Breast epithelium (tissue), 4 donors: ENCODE measurements around the gene TMEM100. TPM values are rescaled to one million over a fixed set of nuclear protein-coding genes. Genes with fewer than 3 reads are reported as not detected.
A peak's percentile ranks its signal among the peaks of the same experiment; 100 is the strongest.

Experiments
- DNase-seq, 2 donors: peaks; one replicate each; pipeline ENCODE4 v3.0.0-alpha.2; 2019; ENCODE audit warnings: low spot score in 2 of 2
- H3K27ac ChIP-seq, 2 donors: fragments of 200-600 bp; sonication (generic) in 1 of 2; one replicate each; pipeline ENCODE4 v1.5.1; 2016 to 2019; ENCODE audit warnings: mild to moderate bottlenecking in 1 of 2
- H3K27me3 ChIP-seq, 2 donors: fragments of 200-600 bp; sonication (generic) in 1 of 2; one replicate each; pipeline versions ENCODE4 v1.5.1 to v1.6.0; 2017 to 2019; ENCODE audit warnings: control low read depth in 1 of 2, mild to moderate bottlenecking in 1 of 2
- H3K36me3 ChIP-seq: fragments of 200-600 bp; one replicate; pipeline ENCODE4 v1.5.1; 2019
- H3K4me1 ChIP-seq, 2 donors: fragments of 200-600 bp; sonication (generic); one replicate each; pipeline ENCODE4 v1.5.1; 2016 to 2019; ENCODE audit warnings: control low read depth in 1 of 2
- H3K4me3 ChIP-seq, 3 donors: fragments of 200-600 bp; sonication (generic); 1 replicate in 2 of 3; 2 replicates in 1 of 3; pipeline ENCODE4 v1.5.1; 2016 to 2019; ENCODE audit warnings: mild to moderate bottlenecking in 3 of 3, moderate library complexity in 2 of 3
- H3K9me3 ChIP-seq, 2 donors: fragments of 200-600 bp; sonication (generic) in 1 of 2; one replicate each; pipeline ENCODE4 v1.5.1; 2016 to 2019; ENCODE audit warnings: control low read depth in 1 of 2
- CTCF ChIP-seq, 3 donors: fragments of 450-650 bp; IDR thresholded peaks; one replicate each; pipeline ENCODE4 v1.5.1; 2016 to 2017; ENCODE audit warnings: antibody characterized with exemption in 3 of 3, mild to moderate bottlenecking in 3 of 3, moderate library complexity in 3 of 3
- POLR2A ChIP-seq: fragments of 450-650 bp; IDR thresholded peaks from one replicate; pipeline ENCODE4 v1.6.1; 2016; ENCODE audit warnings: antibody characterized with exemption, mild to moderate bottlenecking, moderate library complexity
- POLR2AphosphoS5 ChIP-seq, 3 donors: sonication (generic); formaldehyde crosslinking; IDR thresholded peaks; one replicate each; pipeline ENCODE4 v1.6.1; 2017; ENCODE audit warnings: antibody characterized with exemption in 3 of 3
- intact Hi-C: fragments of 100-400 bp; cut with DNase I; formaldehyde crosslinking; loops from one replicate; pipeline ENCODE4 v1.15.1; 2023; ENCODE audit warnings: low total_unique reads
- total RNA-seq, 3 donors: library from RNA; depleted of rRNA; stranded (reverse); fragments of >200 nt; gene quantifications; one replicate each; pipeline ENCODE4 v1.1.0, GENCODE V29; 2016

The TMEM100 gene
- total RNA-seq, 3 donors from 2014 or later, result 6.7 to 27.2 (median 20.3) TPM

- Histone ChIP-seq H3K9me3 (no peaks in the 10 kb centered on the region), H3K27me3 (no peaks in the 10 kb centered on the region), H3K36me3 (no peaks in the 10 kb centered on the region), H3K4me3 (no peak overlapping the region), H3K27ac (no peak overlapping the region), H3K4me1 (no peaks in the 10 kb centered on the region)
- no peak for TF ChIP-seq CTCF (IDR thresholded peaks at IDR 0.05)
- intact Hi-C loops, result no loop called here
- DNase-seq, result no peak
Observed at GRCh38 chr17:55760643-55761355, 38.1 kb upstream of the TMEM100 start.

GRCh38 chr17:55758171-55758570, 35.5 kb upstream of the TMEM100 start:
- Histone ChIP-seq H3K27ac (peak overlapping the region; percentile 1 to 14), H3K4me1 (no peaks in the 10 kb centered on the region), H3K9me3 (no peaks in the 10 kb centered on the region), H3K36me3 (no peaks in the 10 kb centered on the region), H3K4me3 (no peak overlapping the region), H3K27me3 (no peaks in the 10 kb centered on the region)
- TF ChIP-seq POLR2AphosphoS5 (IDR thresholded peaks at IDR 0.05) (no peak), CTCF (IDR thresholded peaks at IDR 0.05) (no peak), POLR2A (no peak)
- DNase-seq, result no peak
- intact Hi-C loops, result no loop called here

- no peak for TF ChIP-seq POLR2A
- no peak for TF ChIP-seq CTCF (IDR thresholded peaks at IDR 0.05)
- TF ChIP-seq POLR2AphosphoS5 (IDR thresholded peaks at IDR 0.05), result no peak
- peak overlapping the region; percentile 1 to 14 for H3K27ac ChIP-seq
- H3K27me3 ChIP-seq, result no peaks in the 10 kb centered on the region
- peaks cover 0 to 4% of the 10 kb centered on the region in 2 donors for H3K4me1 ChIP-seq
- no peaks in the 10 kb centered on the region for H3K36me3 ChIP-seq
- no peak for DNase-seq
- no peaks in the 10 kb centered on the region for H3K9me3 ChIP-seq
- intact Hi-C loops, result no loop called here
- no peak overlapping the region for H3K4me3 ChIP-seq
Observed at GRCh38 chr17:55757659-55758058, 35.0 kb upstream of the TMEM100 start.

GRCh38 chr17:55756689-55757088, 34.0 kb upstream of the TMEM100 start:
- no peak for TF ChIP-seq POLR2A
- TF ChIP-seq CTCF (IDR thresholded peaks at IDR 0.05), result no peak
- no peak for TF ChIP-seq POLR2AphosphoS5 (IDR thresholded peaks at IDR 0.05)
- Histone ChIP-seq H3K27me3 (no peaks in the 10 kb centered on the region), H3K4me3 (no peak overlapping the region), H3K27ac (no peak overlapping the region), H3K9me3 (no peaks in the 10 kb centered on the region), H3K4me1 (peaks cover 0 to 6% of the 10 kb centered on the region in 2 donors), H3K36me3 (no peaks in the 10 kb centered on the region)
- intact Hi-C loops, result no loop called here
- no peak for DNase-seq

- intact Hi-C loops, result no loop called here
- DNase-seq, result no peak
- Histone ChIP-seq H3K27me3 (no peaks in the 10 kb centered on the region), H3K9me3 (no peaks in the 10 kb centered on the region), H3K4me1 (peaks cover 0 to 6% of the 10 kb centered on the region in 2 donors), H3K27ac (peak overlapping the region in 1 of 2 donors; percentile 91), H3K4me3 (peak overlapping the region; percentile 72 to 93 (median 77)), H3K36me3 (no peaks in the 10 kb centered on the region)
- TF ChIP-seq POLR2AphosphoS5 (IDR thresholded peaks at IDR 0.05), result no peak
Observed at GRCh38 chr17:55751720-55752250, 29.1 kb upstream of the TMEM100 start.
